ENCODE measurements around the gene ANKRD37. TPM values are rescaled to one million over a fixed set of nuclear protein-coding genes. Genes with fewer than 3 reads are reported as not detected.
A peak's percentile ranks its signal among the peaks of the same experiment; 100 is the strongest.

The ANKRD37 gene
- total RNA-seq, 1 donor: 5.0 TPM

DNA sequence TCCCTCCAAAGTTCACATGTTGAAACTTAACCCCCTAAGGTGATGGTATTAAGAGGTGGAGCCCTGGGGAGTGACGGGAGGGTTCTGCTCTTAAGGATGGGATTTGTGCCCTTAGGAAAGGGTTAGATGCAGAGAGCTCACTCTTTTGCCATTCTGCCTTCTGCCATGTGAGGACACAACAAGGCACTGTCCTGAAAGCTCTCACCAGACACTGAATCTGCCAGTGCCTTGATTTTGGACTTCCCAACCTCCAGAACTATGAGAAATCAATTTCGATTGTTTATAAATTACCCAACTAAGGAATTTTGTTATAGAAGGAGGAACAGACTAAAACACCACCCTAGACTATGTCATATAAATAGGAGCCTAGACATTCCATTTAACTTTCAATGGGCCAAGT is 12.6 kb upstream of the ANKRD37 start:
- TF ChIP-seq, protein P1, sequence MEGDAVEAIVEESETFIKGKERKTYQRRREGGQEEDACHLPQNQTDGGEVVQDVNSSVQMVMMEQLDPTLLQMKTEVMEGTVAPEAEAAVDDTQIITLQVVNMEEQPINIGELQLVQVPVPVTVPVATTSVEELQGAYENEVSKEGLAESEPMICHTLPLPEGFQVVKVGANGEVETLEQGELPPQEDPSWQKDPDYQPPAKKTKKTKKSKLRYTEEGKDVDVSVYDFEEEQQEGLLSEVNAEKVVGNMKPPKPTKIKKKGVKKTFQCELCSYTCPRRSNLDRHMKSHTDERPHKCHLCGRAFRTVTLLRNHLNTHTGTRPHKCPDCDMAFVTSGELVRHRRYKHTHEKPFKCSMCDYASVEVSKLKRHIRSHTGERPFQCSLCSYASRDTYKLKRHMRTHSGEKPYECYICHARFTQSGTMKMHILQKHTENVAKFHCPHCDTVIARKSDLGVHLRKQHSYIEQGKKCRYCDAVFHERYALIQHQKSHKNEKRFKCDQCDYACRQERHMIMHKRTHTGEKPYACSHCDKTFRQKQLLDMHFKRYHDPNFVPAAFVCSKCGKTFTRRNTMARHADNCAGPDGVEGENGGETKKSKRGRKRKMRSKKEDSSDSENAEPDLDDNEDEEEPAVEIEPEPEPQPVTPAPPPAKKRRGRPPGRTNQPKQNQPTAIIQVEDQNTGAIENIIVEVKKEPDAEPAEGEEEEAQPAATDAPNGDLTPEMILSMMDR (IDR thresholded peaks at IDR 0.05; ENCODE audit: insufficient read depth, low read length): no peak
- H3K4me3 ChIP-seq (ENCODE audit: low read depth, low read length): no peak overlapping the region
- DNase-seq (ENCODE audit: low read depth): no peak

DNA sequence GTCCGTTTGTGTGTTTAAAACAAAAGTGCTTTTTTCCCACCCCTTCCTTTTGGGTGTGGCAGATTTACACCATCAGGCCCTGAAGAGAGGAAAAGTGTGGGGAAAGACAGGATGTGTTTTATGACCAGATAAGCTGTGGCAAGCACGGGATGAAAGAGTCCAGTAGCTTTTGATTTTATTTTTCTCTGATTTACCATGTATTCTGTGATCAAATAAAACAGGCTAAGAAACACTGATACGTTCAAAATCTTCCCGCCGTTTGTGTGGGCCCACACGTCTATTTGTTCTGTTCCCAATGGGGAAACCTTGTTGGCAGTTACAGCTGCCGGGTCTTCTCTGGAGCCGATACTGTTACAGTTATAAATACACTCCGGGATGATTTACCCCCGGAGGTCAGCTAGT is 11.7 kb upstream of the ANKRD37 start:
- H3K4me3 ChIP-seq (ENCODE audit: low read depth, low read length): no peak overlapping the region
- peak; percentile 22 for DNase-seq (ENCODE audit: low read depth)
- TF ChIP-seq, protein P1 (IDR thresholded peaks at IDR 0.05; ENCODE audit: insufficient read depth, low read length): no peak

DNA sequence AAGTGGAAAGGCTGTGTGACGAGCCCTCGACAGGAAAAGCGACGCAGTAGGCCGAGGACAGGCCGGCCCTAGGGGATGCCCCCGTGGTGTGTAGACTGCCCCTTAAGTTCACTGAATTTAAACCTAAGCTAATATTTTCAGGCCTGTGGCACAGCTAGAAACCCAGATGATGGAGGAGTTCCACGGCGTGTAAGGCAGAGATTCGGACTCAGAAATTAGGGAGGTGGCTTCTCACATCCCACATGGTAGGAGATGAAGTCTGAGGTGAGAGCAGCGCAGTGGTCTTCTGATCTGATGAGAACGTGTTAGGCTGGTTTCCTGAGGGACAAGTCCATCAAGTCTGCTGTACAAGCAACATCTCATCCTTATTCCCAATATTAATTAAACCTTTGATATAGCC is 8.7 kb upstream of the ANKRD37 start:
- H3K4me3 ChIP-seq (ENCODE audit: low read depth, low read length): no peak overlapping the region
- no peak for DNase-seq (ENCODE audit: low read depth)
- TF ChIP-seq, protein P1 (IDR thresholded peaks at IDR 0.05; ENCODE audit: insufficient read depth, low read length): no peak

DNA sequence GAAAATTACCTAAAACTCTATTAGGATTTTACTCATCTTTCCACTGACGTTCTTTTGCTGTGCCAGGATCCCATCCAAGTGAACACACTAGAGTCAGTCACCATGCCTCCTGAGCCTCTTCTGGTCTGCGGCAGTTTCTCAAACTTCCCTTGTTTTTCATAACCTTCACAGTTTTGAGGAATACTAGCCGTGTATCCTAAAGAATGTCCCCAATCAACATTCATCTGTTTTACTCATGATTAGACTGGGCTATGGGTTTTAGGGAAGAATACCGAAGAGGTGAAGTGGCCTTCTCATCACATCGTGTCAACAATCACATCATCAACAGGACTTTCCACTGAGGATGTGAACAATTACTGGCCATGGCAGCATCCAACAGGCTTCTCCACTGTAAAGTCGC is 5.7 kb upstream of the ANKRD37 start:
- no peak overlapping the region for H3K4me3 ChIP-seq (ENCODE audit: low read depth, low read length)
- DNase-seq (ENCODE audit: low read depth): no peak
- TF ChIP-seq, protein P1 (IDR thresholded peaks at IDR 0.05; ENCODE audit: insufficient read depth, low read length): no peak

DNA sequence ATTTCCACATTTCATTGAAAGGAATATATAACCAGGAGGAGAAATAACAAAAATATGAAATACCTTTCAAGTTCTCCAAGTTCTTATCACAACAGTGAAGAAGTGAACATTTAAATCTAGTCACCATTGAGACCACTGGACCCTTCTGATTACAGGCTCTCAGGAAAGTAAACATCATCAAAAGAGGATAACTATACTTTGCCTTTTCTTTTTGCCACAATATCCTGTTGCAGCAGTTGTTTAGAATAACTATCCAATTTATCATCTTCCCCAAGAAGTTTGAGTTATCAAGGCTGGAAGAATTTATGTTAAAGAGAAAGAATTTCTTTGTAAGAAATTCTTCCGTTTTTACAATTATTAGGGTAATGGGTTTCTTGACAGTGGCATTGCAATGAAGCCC is 4.5 kb upstream of the ANKRD37 start:
- TF ChIP-seq, protein P1 (IDR thresholded peaks at IDR 0.05; ENCODE audit: insufficient read depth, low read length): no peak
- DNase-seq (ENCODE audit: low read depth): no peak
- H3K4me3 ChIP-seq (ENCODE audit: low read depth, low read length): no peak overlapping the region

DNA sequence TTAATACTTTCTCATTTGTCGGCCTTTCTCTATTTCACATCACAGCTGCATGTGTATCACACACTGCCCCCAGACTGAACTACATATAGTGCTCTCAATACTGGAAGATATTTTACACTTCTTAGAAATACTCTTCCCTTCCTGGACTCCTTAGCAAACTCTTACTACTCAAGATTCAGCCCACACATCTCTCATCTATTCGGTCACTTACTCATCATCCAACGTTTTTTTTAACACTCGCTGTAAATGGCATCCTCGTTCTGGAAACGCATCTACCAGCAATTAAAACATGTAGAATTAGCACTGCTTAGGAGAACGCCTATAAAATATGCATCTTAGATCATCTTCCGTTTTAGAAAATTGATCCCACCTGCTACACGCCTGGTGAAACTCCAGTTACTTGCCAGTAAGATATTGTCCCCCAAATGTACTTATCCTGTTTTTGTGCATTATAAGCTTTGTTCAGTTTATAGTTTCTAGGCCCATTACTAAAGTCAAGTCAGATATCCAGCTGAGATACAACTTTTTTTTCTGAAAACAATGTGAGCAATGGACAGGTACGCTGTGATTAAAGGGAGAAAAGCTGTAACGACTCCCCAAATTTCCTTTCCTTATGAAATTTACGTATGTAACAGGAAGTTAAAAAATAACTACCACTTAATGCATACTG is 1.9 kb upstream of the ANKRD37 start:
- DNase-seq (ENCODE audit: low read depth): no peak
- TF ChIP-seq, protein P1 (IDR thresholded peaks at IDR 0.05; ENCODE audit: insufficient read depth, low read length): no peak
- H3K4me3 ChIP-seq (ENCODE audit: low read depth, low read length): peak overlapping the region; percentile 76
